ENCODE results near the gene PRR35.

DNA sequence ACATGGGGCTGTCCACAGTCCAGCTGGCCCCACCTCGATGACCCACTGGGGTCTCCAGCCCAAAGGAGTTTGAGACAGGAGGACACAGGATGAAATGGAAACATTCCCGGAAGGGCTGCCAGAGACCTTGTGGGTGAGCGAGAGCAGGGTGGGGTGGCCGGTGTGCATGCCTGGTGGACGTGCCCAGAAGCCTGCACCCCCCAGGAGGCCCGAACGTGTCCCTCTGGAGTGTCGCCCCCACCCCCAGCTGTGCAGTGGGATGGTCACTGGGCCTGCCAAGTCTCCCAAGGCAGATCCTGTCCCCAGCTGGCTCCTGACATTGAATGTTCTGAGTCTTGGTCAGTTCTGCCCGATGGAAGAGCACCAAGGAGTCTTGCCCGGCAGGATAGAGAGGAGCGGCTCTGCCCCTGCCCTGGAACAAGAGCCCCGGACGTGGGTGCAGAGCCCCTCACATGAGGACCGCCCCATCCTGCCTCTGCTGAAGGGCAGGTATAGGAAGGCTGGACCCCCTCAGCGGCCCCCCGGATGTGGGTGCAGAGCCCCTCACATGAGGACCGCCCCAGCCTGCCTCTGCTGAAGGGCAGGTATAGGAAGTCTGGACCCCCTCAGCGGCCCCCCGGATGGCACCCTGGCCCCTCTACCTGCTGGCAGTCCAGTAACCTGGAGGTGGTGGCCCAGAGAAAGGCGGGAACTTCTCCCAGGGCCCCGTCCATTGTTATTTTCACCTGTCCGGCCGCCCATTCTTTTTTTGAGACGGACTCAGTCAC lies 35.7 kb upstream of the PRR35 start:
- TF ChIP-seq EZH2 (IDR thresholded peaks at IDR 0.05; ENCODE audit: borderline replicate concordance, low read length) (no peak), CTCF (IDR thresholded peaks at IDR 0.05; ENCODE audit: low read length) (no peak)

Measured in OCI-LY1 (cell line).